ENCODE measurements around the gene DSCAM.

DSCAM gene

GRCh38 chr21:40140675-40141074 lies 706.3 kb downstream of the DSCAM start:
- no peak for DNase-seq
- H3K4me1 ChIP-seq (ENCODE audit: control insufficient read depth, insufficient read depth, low read length, poor library complexity, severe bottlenecking) = no peaks in the 10 kb centered on the region
- H3K36me3 ChIP-seq (ENCODE audit: control insufficient read depth, insufficient read depth, low read length) = no peaks in the 10 kb centered on the region
- no peak overlapping the region for H3K4me3 ChIP-seq (ENCODE audit: insufficient read depth, low read depth, low read length, poor library complexity, severe bottlenecking)
- no peak overlapping the region for H3K27ac ChIP-seq (ENCODE audit: insufficient read depth, low read length, poor library complexity, severe bottlenecking)
- no peaks in the 10 kb centered on the region for H3K27me3 ChIP-seq (replicated peaks; ENCODE audit: control insufficient read depth, insufficient read depth, low read length, poor library complexity, severe bottlenecking)
- H3K9me3 ChIP-seq (ENCODE audit: control insufficient read depth, low read length) = no peaks in the 10 kb centered on the region

DNA sequence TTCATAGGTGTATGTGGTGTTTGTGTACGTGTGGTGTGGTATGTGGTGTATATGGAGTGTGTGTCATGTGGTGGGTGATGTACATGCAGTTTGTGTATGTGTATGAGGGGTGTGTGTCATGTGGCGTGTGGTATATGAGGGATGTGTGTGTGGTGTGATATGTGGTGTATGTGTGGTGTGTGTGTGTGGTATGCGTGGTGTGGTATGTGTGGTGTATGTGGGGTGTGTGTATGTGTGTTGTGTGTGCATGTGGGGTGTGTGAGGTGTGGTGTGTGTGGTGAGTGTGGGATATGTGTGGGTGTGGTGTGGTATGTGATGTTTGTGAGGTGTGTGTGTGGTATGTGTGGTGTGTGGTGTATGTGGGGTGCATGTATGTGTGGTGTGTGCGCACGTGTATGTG lies 707.3 kb downstream of the DSCAM start:
- Histone ChIP-seq H3K4me3 (ENCODE audit: insufficient read depth, low read depth, low read length, poor library complexity, severe bottlenecking) (no peak overlapping the region), H3K27me3 (replicated peaks; ENCODE audit: control insufficient read depth, insufficient read depth, low read length, poor library complexity, severe bottlenecking) (no peaks in the 10 kb centered on the region), H3K27ac (ENCODE audit: insufficient read depth, low read length, poor library complexity, severe bottlenecking) (no peak overlapping the region), H3K36me3 (ENCODE audit: control insufficient read depth, insufficient read depth, low read length) (no peaks in the 10 kb centered on the region), H3K4me1 (ENCODE audit: control insufficient read depth, insufficient read depth, low read length, poor library complexity, severe bottlenecking) (no peaks in the 10 kb centered on the region), H3K9me3 (ENCODE audit: control insufficient read depth, low read length) (no peaks in the 10 kb centered on the region)
- DNase-seq = no peak

DNA sequence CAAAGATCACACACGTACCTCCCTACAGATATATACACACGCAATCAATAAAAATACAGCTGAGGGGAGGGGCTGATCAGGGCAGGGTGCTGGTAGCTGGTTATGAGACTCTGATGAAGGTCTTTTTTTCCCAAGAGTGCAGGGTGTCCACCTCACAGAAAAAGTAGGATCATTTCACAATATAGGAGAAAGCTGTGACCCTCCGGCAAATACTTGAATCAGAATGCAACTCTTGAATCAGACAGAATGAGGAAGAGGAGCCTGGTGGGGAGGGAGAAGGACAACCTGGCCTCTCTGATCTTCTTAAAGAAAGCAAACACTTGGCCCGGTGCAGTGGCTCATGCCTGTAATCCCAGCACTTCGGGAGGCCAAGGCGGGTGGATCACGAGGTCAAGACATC lies 710.4 kb downstream of the DSCAM start:
- H3K4me1 ChIP-seq (ENCODE audit: control insufficient read depth, insufficient read depth, low read length, poor library complexity, severe bottlenecking) = no peaks in the 10 kb centered on the region
- no peaks in the 10 kb centered on the region for H3K9me3 ChIP-seq (ENCODE audit: control insufficient read depth, low read length)
- no peak overlapping the region for H3K27ac ChIP-seq (ENCODE audit: insufficient read depth, low read length, poor library complexity, severe bottlenecking)
- no peaks in the 10 kb centered on the region for H3K27me3 ChIP-seq (replicated peaks; ENCODE audit: control insufficient read depth, insufficient read depth, low read length, poor library complexity, severe bottlenecking)
- no peaks in the 10 kb centered on the region for H3K36me3 ChIP-seq (ENCODE audit: control insufficient read depth, insufficient read depth, low read length)
- H3K4me3 ChIP-seq (ENCODE audit: insufficient read depth, low read depth, low read length, poor library complexity, severe bottlenecking) = no peak overlapping the region
- no peak for DNase-seq

DNA sequence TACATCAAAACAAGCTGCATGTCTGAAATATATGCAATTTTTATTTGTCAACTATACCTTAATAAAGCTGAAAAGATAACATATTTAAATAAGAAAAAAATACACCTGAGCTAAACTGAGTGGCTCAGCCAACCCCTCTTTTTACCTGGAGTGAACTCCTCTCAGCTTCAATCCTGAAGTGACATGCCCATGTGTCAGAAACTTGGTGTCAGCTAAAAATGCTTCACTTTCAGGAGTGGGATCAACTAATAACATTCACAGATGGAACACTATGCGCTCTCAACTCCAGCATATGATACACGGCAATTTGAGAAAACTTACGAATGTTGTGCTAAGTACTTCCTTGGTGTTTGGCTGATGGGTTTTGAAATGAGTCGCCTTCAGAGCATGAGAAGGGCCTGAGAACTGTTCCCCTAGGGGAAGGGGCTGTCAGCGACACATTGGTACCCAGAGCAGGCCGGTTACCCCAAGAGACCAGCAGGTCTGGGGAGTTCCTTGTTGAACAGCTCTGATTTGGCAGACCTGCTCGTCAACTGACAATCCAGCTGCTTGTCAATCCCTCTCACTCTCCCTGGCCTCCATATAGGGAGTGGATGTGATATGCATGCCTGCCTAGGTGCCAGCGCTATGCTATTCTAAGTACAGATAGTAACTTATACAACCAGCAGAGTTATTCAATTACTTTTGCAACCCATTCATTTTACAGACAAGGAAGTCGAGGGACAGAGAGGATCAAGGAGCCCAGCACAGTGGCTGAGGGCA lies 712.0 kb downstream of the DSCAM start:
- DNase-seq = no peak
- Histone ChIP-seq H3K9me3 (ENCODE audit: control insufficient read depth, low read length) (no peaks in the 10 kb centered on the region), H3K27me3 (replicated peaks; ENCODE audit: control insufficient read depth, insufficient read depth, low read length, poor library complexity, severe bottlenecking) (no peaks in the 10 kb centered on the region), H3K27ac (ENCODE audit: insufficient read depth, low read length, poor library complexity, severe bottlenecking) (no peak overlapping the region), H3K4me3 (ENCODE audit: insufficient read depth, low read depth, low read length, poor library complexity, severe bottlenecking) (no peak overlapping the region), H3K36me3 (ENCODE audit: control insufficient read depth, insufficient read depth, low read length) (no peaks in the 10 kb centered on the region), H3K4me1 (ENCODE audit: control insufficient read depth, insufficient read depth, low read length, poor library complexity, severe bottlenecking) (no peaks in the 10 kb centered on the region)

DNA sequence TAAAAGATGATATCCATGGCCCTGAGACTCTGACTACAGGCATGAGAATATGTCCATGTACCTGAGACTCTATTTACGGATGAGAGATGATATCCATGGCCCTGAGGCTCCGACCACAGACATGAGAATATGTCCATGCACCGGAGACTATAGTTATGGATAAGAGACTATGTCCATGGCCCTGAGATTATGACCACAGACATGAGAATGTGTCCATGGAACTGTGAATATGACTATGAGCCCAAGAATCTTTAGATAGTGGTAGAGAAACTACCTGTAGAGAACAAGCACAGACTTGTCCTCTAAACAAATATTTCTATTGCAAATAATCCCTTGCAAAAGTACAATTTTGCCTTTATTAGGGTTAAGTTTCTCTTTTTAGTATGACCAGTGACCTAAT lies 716.5 kb downstream of the DSCAM start:
- DNase-seq = no peak
- Histone ChIP-seq H3K4me3 (ENCODE audit: insufficient read depth, low read depth, low read length, poor library complexity, severe bottlenecking) (no peak overlapping the region), H3K27me3 (replicated peaks; ENCODE audit: control insufficient read depth, insufficient read depth, low read length, poor library complexity, severe bottlenecking) (no peaks in the 10 kb centered on the region), H3K36me3 (ENCODE audit: control insufficient read depth, insufficient read depth, low read length) (no peaks in the 10 kb centered on the region), H3K4me1 (ENCODE audit: control insufficient read depth, insufficient read depth, low read length, poor library complexity, severe bottlenecking) (no peaks in the 10 kb centered on the region), H3K27ac (ENCODE audit: insufficient read depth, low read length, poor library complexity, severe bottlenecking) (no peak overlapping the region), H3K9me3 (ENCODE audit: control insufficient read depth, low read length) (no peaks in the 10 kb centered on the region)

- Histone ChIP-seq H3K4me3 (ENCODE audit: insufficient read depth, low read depth, low read length, poor library complexity, severe bottlenecking) (no peak overlapping the region), H3K27ac (ENCODE audit: insufficient read depth, low read length, poor library complexity, severe bottlenecking) (no peak overlapping the region), H3K9me3 (ENCODE audit: control insufficient read depth, low read length) (no peaks in the 10 kb centered on the region), H3K4me1 (ENCODE audit: control insufficient read depth, insufficient read depth, low read length, poor library complexity, severe bottlenecking) (no peaks in the 10 kb centered on the region), H3K36me3 (ENCODE audit: control insufficient read depth, insufficient read depth, low read length) (no peaks in the 10 kb centered on the region), H3K27me3 (replicated peaks; ENCODE audit: control insufficient read depth, insufficient read depth, low read length, poor library complexity, severe bottlenecking) (no peaks in the 10 kb centered on the region)
- no peak for DNase-seq
Measured at GRCh38 chr21:40129809-40130208, 717.1 kb downstream of the DSCAM start.

DNA sequence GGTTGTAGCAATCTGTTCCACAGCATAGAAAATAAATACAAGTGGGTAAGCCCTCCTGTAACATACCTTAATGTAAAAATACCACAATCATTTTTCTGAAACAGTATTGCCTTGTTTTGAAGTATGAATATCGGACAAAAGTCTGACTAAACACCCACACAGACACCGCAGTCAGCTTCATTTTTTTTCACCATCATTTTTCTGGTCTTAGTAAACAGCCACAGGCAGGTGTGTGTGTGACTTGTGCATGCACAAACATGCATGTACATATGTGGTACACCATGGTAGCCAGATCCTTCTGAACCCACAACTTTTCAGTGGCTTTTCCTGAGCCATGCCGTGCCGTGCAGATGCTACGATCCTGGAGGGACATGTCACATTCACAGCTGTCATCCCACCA lies 718.1 kb downstream of the DSCAM start:
- Histone ChIP-seq H3K4me1 (ENCODE audit: control insufficient read depth, insufficient read depth, low read length, poor library complexity, severe bottlenecking) (no peaks in the 10 kb centered on the region), H3K27me3 (replicated peaks; ENCODE audit: control insufficient read depth, insufficient read depth, low read length, poor library complexity, severe bottlenecking) (no peaks in the 10 kb centered on the region), H3K9me3 (ENCODE audit: control insufficient read depth, low read length) (no peaks in the 10 kb centered on the region), H3K36me3 (ENCODE audit: control insufficient read depth, insufficient read depth, low read length) (no peaks in the 10 kb centered on the region), H3K4me3 (ENCODE audit: insufficient read depth, low read depth, low read length, poor library complexity, severe bottlenecking) (no peak overlapping the region), H3K27ac (ENCODE audit: insufficient read depth, low read length, poor library complexity, severe bottlenecking) (no peak overlapping the region)
- DNase-seq = no peak

GRCh38 chr21:40120940-40121575 lies 725.9 kb downstream of the DSCAM start:
- Histone ChIP-seq H3K4me1 (ENCODE audit: control insufficient read depth, insufficient read depth, low read length, poor library complexity, severe bottlenecking) (no peaks in the 10 kb centered on the region), H3K36me3 (ENCODE audit: control insufficient read depth, insufficient read depth, low read length) (no peaks in the 10 kb centered on the region), H3K27ac (ENCODE audit: insufficient read depth, low read length, poor library complexity, severe bottlenecking) (no peak overlapping the region), H3K9me3 (ENCODE audit: control insufficient read depth, low read length) (no peaks in the 10 kb centered on the region), H3K27me3 (replicated peaks; ENCODE audit: control insufficient read depth, insufficient read depth, low read length, poor library complexity, severe bottlenecking) (no peaks in the 10 kb centered on the region), H3K4me3 (ENCODE audit: insufficient read depth, low read depth, low read length, poor library complexity, severe bottlenecking) (no peak overlapping the region)
- no peak for DNase-seq

- H3K4me3 ChIP-seq (ENCODE audit: insufficient read depth, low read depth, low read length, poor library complexity, severe bottlenecking) = no peak overlapping the region
- no peaks in the 10 kb centered on the region for H3K4me1 ChIP-seq (ENCODE audit: control insufficient read depth, insufficient read depth, low read length, poor library complexity, severe bottlenecking)
- no peak overlapping the region for H3K27ac ChIP-seq (ENCODE audit: insufficient read depth, low read length, poor library complexity, severe bottlenecking)
- H3K27me3 ChIP-seq (replicated peaks; ENCODE audit: control insufficient read depth, insufficient read depth, low read length, poor library complexity, severe bottlenecking) = no peaks in the 10 kb centered on the region
- no peaks in the 10 kb centered on the region for H3K9me3 ChIP-seq (ENCODE audit: control insufficient read depth, low read length)
- DNase-seq = no peak
- H3K36me3 ChIP-seq (ENCODE audit: control insufficient read depth, insufficient read depth, low read length) = no peaks in the 10 kb centered on the region
Measured at GRCh38 chr21:40118527-40118926, 728.4 kb downstream of the DSCAM start.

DNA sequence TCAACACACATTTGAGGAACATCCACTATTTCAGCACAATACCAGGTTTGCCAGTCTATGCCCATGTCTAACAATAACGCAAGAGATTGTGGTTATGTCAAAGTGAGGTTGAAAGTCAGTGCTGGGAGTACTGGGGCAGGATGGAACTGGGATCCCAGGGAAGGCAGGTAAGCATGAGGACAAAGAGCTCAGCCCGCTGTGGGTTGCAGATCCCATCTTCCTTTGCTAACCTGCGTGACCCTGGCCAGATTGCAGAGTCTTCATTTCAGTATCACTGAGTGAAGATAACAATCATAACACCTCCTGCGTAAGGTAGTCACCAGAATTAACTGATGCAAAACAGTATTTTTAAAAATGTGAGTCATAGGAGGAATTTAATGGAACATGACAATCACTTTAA lies 729.7 kb downstream of the DSCAM start:
- Histone ChIP-seq H3K27me3 (replicated peaks; ENCODE audit: control insufficient read depth, insufficient read depth, low read length, poor library complexity, severe bottlenecking) (no peaks in the 10 kb centered on the region), H3K4me3 (ENCODE audit: insufficient read depth, low read depth, low read length, poor library complexity, severe bottlenecking) (no peak overlapping the region), H3K4me1 (ENCODE audit: control insufficient read depth, insufficient read depth, low read length, poor library complexity, severe bottlenecking) (no peaks in the 10 kb centered on the region), H3K9me3 (ENCODE audit: control insufficient read depth, low read length) (no peaks in the 10 kb centered on the region), H3K36me3 (ENCODE audit: control insufficient read depth, insufficient read depth, low read length) (no peaks in the 10 kb centered on the region), H3K27ac (ENCODE audit: insufficient read depth, low read length, poor library complexity, severe bottlenecking) (no peak overlapping the region)
- DNase-seq = no peak

Measured in effector memory CD4-positive, alpha-beta T cell (primary cell).